HepG2 (cell line): ENCODE measurements around the gene ACAP1.

Source experiments
- ETS1 ChIP-seq: sonication (generic); formaldehyde crosslinking; IDR thresholded peaks from 2 replicates; pipeline ENCODE4 v1.4.0; 2020; ENCODE audit warnings: missing genetic modification reagents
- HOXA7 ChIP-seq: sonication (generic); formaldehyde crosslinking; IDR thresholded peaks from 2 replicates; pipeline ENCODE4 v1.8.1; 2022; ENCODE audit warnings: mild to moderate bottlenecking, missing genetic modification reagents, moderate library complexity
- KLF6 ChIP-seq: IDR thresholded peaks from 2 replicates; pipeline ENCODE4 v1.8.0; 2016; ENCODE audit warnings: missing biosample characterization, missing genetic modification reagents
- MEF2D ChIP-seq: sonication (generic); formaldehyde crosslinking; IDR thresholded peaks from 2 replicates; pipeline ENCODE4 v1.5.1; 2020; ENCODE audit warnings: mild to moderate bottlenecking, missing genetic modification reagents
- POLR2AphosphoS5 ChIP-seq: IDR thresholded peaks from 2 replicates; pipeline ENCODE4 v1.6.1; 2012; ENCODE audit warnings: low read depth, low read length
- PRDM10 ChIP-seq: sonication (generic); formaldehyde crosslinking; IDR thresholded peaks from 2 replicates; pipeline ENCODE4 v1.4.0; 2020; ENCODE audit warnings: low read depth, missing genetic modification reagents
- SMC3 ChIP-seq: IDR thresholded peaks from 2 replicates; pipeline ENCODE4 v1.6.1; 2011; ENCODE audit warnings: low read length, improper control_type of control experiment
- SRSF9 ChIP-seq: fragments of 200-400 bp; formaldehyde crosslinking; IDR thresholded peaks from 2 replicates; pipeline ENCODE4 v1.6.1; 2018; ENCODE audit warnings: borderline replicate concordance, mild to moderate bottlenecking, low read depth, low read length; ENCODE audit not compliant: insufficient read depth, poor library complexity, severe bottlenecking

GRCh38 chr17:7309628-7310027 lies 26.7 kb upstream of the ACAP1 start:
- TF ChIP-seq SRSF9 (no peak), KLF6 (CRISPR knock-in tag) (no peak), POLR2AphosphoS5 (0 out of 2 replicates have a peak, but pooled peaks have one; percentile 19), PRDM10 (CRISPR knock-in tag) (no peak), HOXA7 (CRISPR knock-in tag) (no peak), MEF2D (no peak), ETS1 (CRISPR knock-in tag) (no peak), SMC3 (no peak)
